Middle frontal gyrus (tissue), 1 donor: ENCODE results near the gene POF1B.

Source experiments
- DNase-seq: peaks from one replicate; pipeline ENCODE4 v3.0.0-alpha.2; 2015; ENCODE audit warnings: low spot score; ENCODE audit errors: extremely low spot score

The POF1B gene

DNA sequence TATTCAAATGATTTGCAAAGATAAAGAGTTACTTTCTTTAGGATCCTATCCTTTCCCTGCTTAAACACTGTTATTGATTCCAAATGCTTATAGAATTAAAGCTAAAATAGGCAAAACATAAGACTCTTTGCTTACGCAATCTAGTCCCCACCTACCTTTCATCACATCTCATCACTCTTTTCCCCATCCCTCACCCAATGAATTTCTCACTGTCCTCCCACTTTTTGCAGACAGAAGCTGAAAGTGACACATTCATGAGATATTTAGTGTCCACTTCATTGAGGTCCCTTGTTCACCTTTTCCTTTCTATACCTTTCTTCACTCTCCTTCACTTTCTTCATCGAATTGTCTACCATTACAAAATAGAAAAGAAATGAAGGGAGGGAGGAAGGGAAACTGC is 136.3 kb downstream of the POF1B start:
- DNase-seq: no peak
